Measurements from ENCODE around the gene BMF. TPM values are rescaled to one million over a fixed set of nuclear protein-coding genes. Genes with fewer than 3 reads are reported as not detected.
"Not testable (repeated sequence)": the region's sequence is repeated elsewhere in the genome, so short reads cannot be mapped to it uniquely, and the experiment has no call there.

The BMF gene
- polyA plus RNA-seq, 3 donors: 5.6 to 59.6 (median 6.5) TPM

- Mint-ChIP-seq H3K4me1 (peaks cover 13% of the 10 kb centered on the region), H3K27me3 (ENCODE audit: low read depth in 3 of 3) (peaks cover 0 to 3% (median 2%) of the 10 kb centered on the region in 3 donors), H3K4me3 (no peak overlapping the region), H3K9me3 (peaks cover 0 to 2% (median 0%) of the 10 kb centered on the region in 7 donors), H3K27ac (no peak overlapping the region), H3K36me3 (no peaks in the 10 kb centered on the region)
- intact Hi-C loops (cut with micrococcal nuclease): no loop called here
- H3K79me2 ChIP-seq (ENCODE audit: insufficient read depth, low read length): no peaks in the 10 kb centered on the region
- H3K9ac ChIP-seq (ENCODE audit: insufficient read depth, low read length, poor library complexity, severe bottlenecking): no peak overlapping the region
- H3K27me3 ChIP-seq (ENCODE audit: control insufficient read depth in 2 of 2, insufficient read depth in 2 of 2, low read length in 2 of 2): no peaks in the 10 kb centered on the region
- H3K4me2 ChIP-seq (replicated peaks; ENCODE audit: extremely low read depth, low read length, poor library complexity, severe bottlenecking): no peak overlapping the region
- WGBS (ENCODE audit: insufficient coverage): 88% methylated on average over 1 of the region's 4 CpGs
- no peak for TF ChIP-seq CTCF (IDR thresholded peaks at IDR 0.05)
- no peaks in the 10 kb centered on the region for H4K20me1 ChIP-seq (ENCODE audit: insufficient read depth, low read length)
- no peak overlapping the region for H3K4me3 ChIP-seq (replicated peaks in 1 of 3; ENCODE audit: low read depth in 2 of 3, low read length in 3 of 3)
- H3K4me1 ChIP-seq (ENCODE audit: control insufficient read depth in 1 of 2, insufficient read depth in 2 of 2, low read length in 2 of 2): peaks cover 7 to 11% of the 10 kb centered on the region in 2 donors
- H3K9me3 ChIP-seq (replicated peaks in 1 of 2; ENCODE audit: control insufficient read depth in 1 of 2, insufficient read depth in 1 of 2, low read length in 2 of 2): no peaks in the 10 kb centered on the region
- no peaks in the 10 kb centered on the region for H3K36me3 ChIP-seq (replicated peaks in 1 of 2; ENCODE audit: control insufficient read depth in 1 of 2, insufficient read depth in 2 of 2, low read length in 2 of 2)
- no peak for DNase-seq
- no peak overlapping the region for H3K27ac ChIP-seq (ENCODE audit: low read depth in 1 of 2, low read length in 2 of 2)
- no peak overlapping the region for H2AFZ ChIP-seq (ENCODE audit: insufficient read depth, low read depth, low read length, poor library complexity, severe bottlenecking)
These were observed 37.4 kb upstream of the BMF start for GRCh38 chr15:40146037-40146436.

- Histone ChIP-seq H3K36me3 (replicated peaks in 1 of 2; ENCODE audit: control insufficient read depth in 1 of 2, insufficient read depth in 2 of 2, low read length in 2 of 2) (no peaks in the 10 kb centered on the region), H2AFZ (ENCODE audit: insufficient read depth, low read depth, low read length, poor library complexity, severe bottlenecking) (no peak overlapping the region), H3K9me3 (replicated peaks in 1 of 2; ENCODE audit: control insufficient read depth in 1 of 2, insufficient read depth in 1 of 2, low read length in 2 of 2) (no peaks in the 10 kb centered on the region), H3K27ac (ENCODE audit: low read depth in 1 of 2, low read length in 2 of 2) (no peak overlapping the region), H3K4me3 (replicated peaks in 1 of 3; ENCODE audit: low read depth in 2 of 3, low read length in 3 of 3) (no peak overlapping the region), H3K4me1 (ENCODE audit: control insufficient read depth in 1 of 2, insufficient read depth in 2 of 2, low read length in 2 of 2) (no peaks in the 10 kb centered on the region), H3K27me3 (ENCODE audit: control insufficient read depth in 2 of 2, insufficient read depth in 2 of 2, low read length in 2 of 2) (no peaks in the 10 kb centered on the region), H3K79me2 (ENCODE audit: insufficient read depth, low read length) (no peaks in the 10 kb centered on the region), H4K20me1 (ENCODE audit: insufficient read depth, low read length) (no peaks in the 10 kb centered on the region), H3K4me2 (replicated peaks; ENCODE audit: extremely low read depth, low read length, poor library complexity, severe bottlenecking) (no peak overlapping the region), H3K9ac (ENCODE audit: insufficient read depth, low read length, poor library complexity, severe bottlenecking) (no peak overlapping the region)
- intact Hi-C loops (cut with micrococcal nuclease): no loop called here
- Mint-ChIP-seq H3K27ac (no peak overlapping the region), H3K36me3 (no peaks in the 10 kb centered on the region), H3K9me3 (no peaks in the 10 kb centered on the region), H3K4me1 (no peaks in the 10 kb centered on the region), H3K27me3 (ENCODE audit: low read depth in 3 of 3) (peaks cover 0 to 3% (median 2%) of the 10 kb centered on the region in 3 donors), H3K4me3 (no peak overlapping the region)
- WGBS (ENCODE audit: insufficient coverage): no CpG with 5 or more reads among the region's 5 CpGs
- DNase-seq: no peak
- no peak for TF ChIP-seq CTCF (IDR thresholded peaks at IDR 0.05)
These were observed 33.7 kb upstream of the BMF start for GRCh38 chr15:40142428-40142827.

- DNase-seq: not testable (repeated sequence)
These were observed 29.5 kb upstream of the BMF start for GRCh38 chr15:40138201-40138570.

More at GRCh38 chr15:40138201-40138570, 29.5 kb upstream of the BMF start:
- H3K79me2 ChIP-seq (ENCODE audit: insufficient read depth, low read length); H3K9ac ChIP-seq (ENCODE audit: insufficient read depth, low read length, poor library complexity, severe bottlenecking); H3K36me3 Mint-ChIP-seq; H4K20me1 ChIP-seq (ENCODE audit: insufficient read depth, low read length); H3K36me3 ChIP-seq (replicated peaks in 1 of 2; ENCODE audit: control insufficient read depth in 1 of 2, insufficient read depth in 2 of 2, low read length in 2 of 2); H3K27ac Mint-ChIP-seq; H3K9me3 Mint-ChIP-seq; H3K27ac ChIP-seq (ENCODE audit: low read depth in 1 of 2, low read length in 2 of 2); H2AFZ ChIP-seq (ENCODE audit: insufficient read depth, low read depth, low read length, poor library complexity, severe bottlenecking); H3K27me3 Mint-ChIP-seq (ENCODE audit: low read depth in 3 of 3); H3K4me3 ChIP-seq (replicated peaks in 1 of 3; ENCODE audit: low read depth in 2 of 3, low read length in 3 of 3); H3K4me2 ChIP-seq (replicated peaks; ENCODE audit: extremely low read depth, low read length, poor library complexity, severe bottlenecking); H3K4me1 ChIP-seq (ENCODE audit: control insufficient read depth in 1 of 2, insufficient read depth in 2 of 2, low read length in 2 of 2); H3K4me3 Mint-ChIP-seq; H3K4me1 Mint-ChIP-seq; intact Hi-C loops (cut with micrococcal nuclease); H3K9me3 ChIP-seq (replicated peaks in 1 of 2; ENCODE audit: control insufficient read depth in 1 of 2, insufficient read depth in 1 of 2, low read length in 2 of 2); H3K27me3 ChIP-seq (ENCODE audit: control insufficient read depth in 2 of 2, insufficient read depth in 2 of 2, low read length in 2 of 2): not testable (repeated sequence)
- no CpG with 5 or more reads among the region's 3 CpGs for WGBS (ENCODE audit: insufficient coverage)

Data from CD14-positive monocyte (primary cell).